B cell (primary cell): Measurements from ENCODE around the gene MRPL17. TPM values are rescaled to one million over a fixed set of nuclear protein-coding genes. Genes with fewer than 3 reads are reported as not detected.

Source experiments
- ATAC-seq: fragments of 200-7000 bp; cut with Tn5 transposase; one replicate; pipeline ENCODE4 v1.10.0; 2021; ENCODE audit warnings: low read depth, mild to moderate bottlenecking, moderate number of reproducible peaks, moderate library complexity
- CTCF ChIA-PET: fragments of 350-600 bp; sonication (Branson Sonifier 250); formaldehyde crosslinking; loops from one replicate; lab custom pipeline; 2021; ENCODE audit warnings: antibody characterized with exemption, inconsistent platforms; lab: Charles Lee
- POLR2A ChIA-PET: fragments of 350-600 bp; sonication (Branson Sonifier 250); formaldehyde crosslinking; loops from one replicate; lab custom pipeline; 2021; ENCODE audit warnings: antibody characterized with exemption; lab: Charles Lee
- DNase-seq: peaks from one replicate; pipeline ENCODE4 v3.0.0; 2013
- H2AFZ ChIP-seq: 2 replicates; pipeline ENCODE4 v1.6.1; 2012; ENCODE audit warnings: mild to moderate bottlenecking, low read depth, low read length; ENCODE audit not compliant: insufficient read depth, poor library complexity, severe bottlenecking
- H3K27ac ChIP-seq, 2 donors: 1 replicate in 1 of 2; 2 replicates in 1 of 2; pipeline ENCODE4 v1.5.1; 2012 to 2013; ENCODE audit warnings: low read length in 2 of 2, mild to moderate bottlenecking in 2 of 2, moderate library complexity in 1 of 2
- H3K27me3 ChIP-seq, 4 experiments: fragments of 200-600 bp in 1 of 4; sonication (generic) in 1 of 4; replicated peaks in 1 of 4; 1 replicate in 2 of 4; 2 replicates in 2 of 4; pipeline versions ENCODE4 v1.6.1 to v1.7.0; 2013 to 2016; ENCODE audit warnings: low read length in 3 of 4, mild to moderate bottlenecking in 2 of 4, mixed read lengths in 1 of 4, moderate library complexity in 1 of 4; ENCODE audit not compliant: insufficient read depth in 4 of 4, control insufficient read depth in 3 of 4; ENCODE audit errors: control extremely low read depth in 1 of 4
- H3K36me3 ChIP-seq, 2 experiments: replicated peaks in 1 of 2; 1 replicate in 1 of 2; 2 replicates in 1 of 2; pipeline versions ENCODE4 v1.6.1 to v1.7.1; 2013; ENCODE audit warnings: low read length in 1 of 2; ENCODE audit not compliant: insufficient read depth in 2 of 2, control insufficient read depth in 1 of 2; ENCODE audit errors: control extremely low read depth in 1 of 2, extremely low read depth in 1 of 2
- H3K4me1 ChIP-seq, 2 donors: fragments of 200-600 bp in 1 of 2; sonication (generic) in 1 of 2; 1 replicate in 1 of 2; 2 replicates in 1 of 2; pipeline versions ENCODE4 v1.5.1 to v1.6.1; 2013 to 2017; ENCODE audit warnings: low read length in 2 of 2; ENCODE audit not compliant: control insufficient read depth in 2 of 2, insufficient read depth in 2 of 2
- H3K4me2 ChIP-seq: replicated peaks from 2 replicates; pipeline ENCODE3; 2012; ENCODE audit warnings: mild to moderate bottlenecking, low read depth, low read length; ENCODE audit not compliant: poor library complexity, severe bottlenecking
- H3K4me3 ChIP-seq, 5 experiments: fragments of 200-600 bp in 1 of 5; sonication (generic) in 1 of 5; 1 replicate in 3 of 5; 2 replicates in 2 of 5; pipeline versions ENCODE4 v1.5.1 to v1.7.0; 2011 to 2016; ENCODE audit warnings: low read length in 4 of 5, mild to moderate bottlenecking in 4 of 5, low read depth in 2 of 5, control low read depth in 1 of 5, moderate library complexity in 1 of 5; ENCODE audit not compliant: insufficient read depth in 1 of 5; ENCODE audit errors: control extremely low read depth in 1 of 5, extremely low read depth in 1 of 5
- H3K79me2 ChIP-seq: fragments of 200-600 bp; sonication (generic); one replicate; pipeline ENCODE4 v1.6.0; 2016; ENCODE audit warnings: low read length; ENCODE audit not compliant: control insufficient read depth, insufficient read depth
- H3K9ac ChIP-seq: fragments of 200-600 bp; sonication (generic); 2 replicates; pipeline ENCODE4 v1.6.1; 2017; ENCODE audit warnings: mild to moderate bottlenecking, low read length, moderate library complexity
- H3K9me3 ChIP-seq, 3 donors: one replicate each; pipeline versions ENCODE4 v1.6.1 to v1.7.1; 2013; ENCODE audit warnings: low read length in 2 of 3; ENCODE audit not compliant: control insufficient read depth in 2 of 3, insufficient read depth in 1 of 3; ENCODE audit errors: control extremely low read depth in 1 of 3
- H4K20me1 ChIP-seq: 2 replicates; pipeline ENCODE4 v1.6.0; 2012; ENCODE audit warnings: mild to moderate bottlenecking, low read length; ENCODE audit not compliant: insufficient read depth, control insufficient read depth, poor library complexity, severe bottlenecking
- H3K27ac Mint-ChIP-seq: one replicate; pipeline ENCODE4 v1.8.0; 2021; ENCODE audit warnings: mixed read lengths
- H3K27me3 Mint-ChIP-seq: one replicate; pipeline ENCODE4 v1.8.0; 2021; ENCODE audit warnings: mixed read lengths
- H3K4me1 Mint-ChIP-seq: one replicate; pipeline ENCODE4 v1.8.0; 2021; ENCODE audit warnings: mixed read lengths
- H3K4me3 Mint-ChIP-seq: one replicate; pipeline ENCODE4 v1.8.0; 2021; ENCODE audit warnings: mixed read lengths
- H3K9me3 Mint-ChIP-seq: one replicate; pipeline ENCODE4 v1.8.0; 2022; ENCODE audit warnings: mixed read lengths; ENCODE audit not compliant: insufficient read depth
- CTCF ChIP-seq: fragments of 200-600 bp; IDR thresholded peaks from one replicate; pipeline ENCODE4 v1.8.0; 2022; ENCODE audit warnings: antibody characterized with exemption, mild to moderate bottlenecking
- EZH2 ChIP-seq: IDR thresholded peaks from 2 replicates; pipeline ENCODE4 v1.6.1; 2012; ENCODE audit warnings: borderline replicate concordance, low read depth, mild to moderate bottlenecking, moderate library complexity, low read length; ENCODE audit not compliant: insufficient read depth, poor library complexity, severe bottlenecking
- WGBS: methylation state at CpG from one replicate; pipeline ENCODE4 v1.1.5; 2013; ENCODE audit warnings: missing lambda C conversion rate; ENCODE audit not compliant: insufficient coverage; 5-methylcytosine and 5-hydroxymethylcytosine counted together
- intact Hi-C: fragments of 100-400 bp; cut with micrococcal nuclease; formaldehyde crosslinking; loops from one replicate; pipeline ENCODE4 v1.10.0; 2022
- polyA plus RNA-seq: library from polyadenylated mRNA; depleted of rRNA; stranded (reverse); fragments of >200 nt; gene quantifications from 2 replicates; pipeline ENCODE4 v1.2.3, GENCODE V29; 2012
- total RNA-seq, 2 donors: library from RNA; stranded (reverse); fragments of 120-200 nt in 1 of 2; gene quantifications; 1 replicate in 1 of 2; 2 replicates in 1 of 2; pipeline versions ENCODE4 v1.2.3 to v1.2.4, GENCODE V29; 2013 to 2022

MRPL17 gene
- total and polyA plus RNA-seq, 2 donors (not counting 1 experiment from before 2014, with no cell fraction given): 9.9 to 18.2 TPM

DNA sequence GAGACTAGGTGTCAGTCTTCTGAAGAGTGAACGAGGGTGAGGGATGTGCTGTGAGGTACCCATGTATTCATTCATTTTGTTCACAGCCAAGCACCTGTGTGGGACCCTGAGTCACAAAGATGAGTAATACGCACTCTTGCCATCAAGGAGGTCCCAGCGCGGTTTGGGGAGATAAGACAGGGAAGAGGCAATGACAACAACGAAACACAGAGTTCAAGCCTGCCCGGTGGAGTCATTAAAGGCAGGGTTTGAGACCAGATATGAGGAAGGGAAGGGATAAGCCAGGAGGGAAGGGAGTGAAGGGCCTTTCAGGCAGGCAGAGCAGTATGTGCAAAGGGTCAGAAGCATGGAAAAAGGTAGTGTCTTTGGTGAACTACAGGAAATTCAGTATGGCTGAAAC is 32.2 kb downstream of the MRPL17 start:
- Histone ChIP-seq H3K36me3 (no peaks in the 10 kb centered on the region), H3K27me3 (peaks cover 0 to 11% (median 6%) of the 10 kb centered on the region in 4 experiments), H3K4me2 (no peak overlapping the region), H3K9ac (no peak overlapping the region), H3K27ac (no peak overlapping the region), H3K79me2 (no peaks in the 10 kb centered on the region), H2AFZ (no peak overlapping the region), H3K4me1 (peaks cover 32 to 37% of the 10 kb centered on the region in 2 donors), H3K9me3 (no peaks in the 10 kb centered on the region), H4K20me1 (no peaks in the 10 kb centered on the region), H3K4me3 (no peak overlapping the region)
- DNase-seq: no peak
- Mint-ChIP-seq H3K27me3 (peaks cover 1% of the 10 kb centered on the region), H3K4me1 (peaks cover 1% of the 10 kb centered on the region), H3K27ac (no peak overlapping the region), H3K4me3 (no peak overlapping the region), H3K9me3 (no peaks in the 10 kb centered on the region)
- ChIA-PET CTCF (interaction anchor here (1.4 kb wide), 1 partner anchor 32 kb away, joined by 3 read pairs; the partner anchor contains the start of gene TPP1), POLR2A (no interaction called here)
- intact Hi-C loops: no loop called here
- 86% methylated on average over 5 of the region's 6 CpGs for WGBS
- TF ChIP-seq CTCF (no peak), EZH2 (no peak)
- ATAC-seq: no peak

- intact Hi-C loops: no loop called here
- H3K4me1 ChIP-seq: peaks cover 38 to 42% of the 10 kb centered on the region in 2 donors
- H3K4me3 Mint-ChIP-seq: no peak overlapping the region
These were observed 33.0 kb downstream of the MRPL17 start for GRCh38 chr11:6650104-6650503.

More at GRCh38 chr11:6650104-6650503, 33.0 kb downstream of the MRPL17 start:
- TF ChIP-seq CTCF (no peak), EZH2 (no peak)
- Mint-ChIP-seq H3K27ac (no peak overlapping the region), H3K27me3 (no peaks in the 10 kb centered on the region), H3K4me1 (no peaks in the 10 kb centered on the region), H3K9me3 (no peaks in the 10 kb centered on the region)
- Histone ChIP-seq H3K4me3 (no peak overlapping the region), H3K27me3 (peaks cover 0 to 8% (median 5%) of the 10 kb centered on the region in 4 experiments), H2AFZ (no peak overlapping the region), H3K27ac (no peak overlapping the region), H3K36me3 (no peaks in the 10 kb centered on the region), H3K9me3 (no peaks in the 10 kb centered on the region), H3K4me2 (no peak overlapping the region), H3K9ac (no peak overlapping the region), H4K20me1 (no peaks in the 10 kb centered on the region), H3K79me2 (no peaks in the 10 kb centered on the region)
- DNase-seq (no peak), ATAC-seq (no peak)
- ChIA-PET CTCF (interaction anchor here (0.7 to 2.5 kb wide), 3 partner anchors 18 to 119 kb away, joined by 3 to 13 read pairs (median 3); partner anchors contain the start of gene TPP1), POLR2A (no interaction called here)
